NOMO-1 treated with dmso at 0.1 percent for 144 hours (cell line): ENCODE results near the gene GALNT16.
"Not testable (repeated sequence)": the region's sequence is repeated elsewhere in the genome, so short reads cannot be mapped to it uniquely, and the experiment has no call there.

Experiments used
- DNase-seq: peaks from one replicate; lab custom pipeline; 2025; ENCODE audit not compliant: unreplicated experiment; lab: John Stamatoyannopoulos, UW

The GALNT16 gene

DNA sequence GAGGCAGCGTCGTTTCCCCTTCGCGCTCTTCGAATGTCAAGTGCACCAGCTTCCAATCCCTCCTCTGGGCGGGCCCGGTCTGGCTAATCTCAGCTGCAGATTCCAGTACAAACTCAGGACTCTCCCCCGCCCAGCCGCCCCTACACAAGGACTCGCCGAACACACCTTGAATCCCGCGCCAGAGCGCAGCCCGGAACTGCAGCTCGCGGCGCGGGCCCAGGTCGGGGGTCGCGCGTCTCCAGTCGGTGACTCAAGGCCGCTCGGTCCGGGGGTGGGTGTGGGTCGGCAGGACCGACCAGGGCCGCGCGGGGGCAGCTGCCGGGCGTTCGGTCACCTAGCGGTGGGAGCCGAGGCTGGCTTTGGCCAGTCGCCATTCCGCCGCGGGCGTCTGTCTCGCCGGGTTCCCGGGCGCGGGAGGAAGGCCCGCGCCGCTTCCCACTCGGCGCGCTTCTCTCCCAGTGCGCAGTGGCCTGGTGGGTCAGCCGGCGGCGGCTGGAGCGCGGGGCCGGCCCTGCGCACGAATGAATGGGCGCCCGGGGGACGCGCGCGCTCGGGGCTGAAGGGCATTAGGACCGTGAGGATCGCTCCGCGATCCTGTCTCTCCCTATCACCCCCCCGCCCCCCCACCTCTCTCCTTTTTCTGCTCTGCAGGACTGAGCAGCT is at the start of gene GALNT16:
GALNT16 (plus strand) TSS at position 632 of the 663 bp plus-strand sequence. CDS start 133 bp downstream, outside the sequence.
- no peak for DNase-seq

DNA sequence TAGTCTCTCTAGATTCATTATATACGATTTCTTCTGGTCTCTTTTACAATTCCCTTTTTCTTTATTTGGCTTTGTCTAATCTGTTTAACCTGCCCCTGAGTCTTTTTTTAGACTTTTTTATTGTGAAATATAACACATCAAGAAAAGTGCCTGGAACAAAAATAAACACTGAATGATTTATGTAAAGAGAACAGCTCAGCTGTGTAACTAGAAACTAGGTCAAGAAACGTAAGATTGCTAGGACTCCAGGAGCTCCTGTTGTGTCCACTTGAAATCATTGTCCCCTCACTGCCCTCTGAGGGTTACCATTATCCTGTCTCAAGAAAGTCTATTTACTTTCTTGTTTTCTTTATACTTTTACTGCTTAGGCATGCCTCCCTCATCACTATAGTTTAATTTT is 45.6 kb upstream of the GALNT16 start:
- DNase-seq, result no peak

DNA sequence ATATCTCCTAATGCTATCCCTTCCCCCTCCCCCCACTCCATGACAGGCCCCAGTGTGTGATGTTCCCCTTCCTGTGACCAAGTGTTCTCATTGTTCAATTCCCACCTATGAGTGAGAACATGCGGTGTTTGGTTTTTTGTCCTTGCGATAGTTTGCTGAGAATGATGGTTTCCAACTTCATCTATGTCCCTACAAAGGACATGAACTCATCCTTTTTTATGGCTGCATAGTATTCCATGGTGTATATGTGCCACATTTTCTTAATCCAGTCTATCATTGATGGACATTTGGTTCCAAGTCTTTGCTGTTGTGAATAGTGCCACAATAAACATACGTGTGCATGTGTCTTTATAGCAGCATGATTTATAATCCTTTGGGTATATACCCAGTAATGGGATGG is 42.3 kb upstream of the GALNT16 start:
- DNase-seq, result not testable (repeated sequence)

DNA sequence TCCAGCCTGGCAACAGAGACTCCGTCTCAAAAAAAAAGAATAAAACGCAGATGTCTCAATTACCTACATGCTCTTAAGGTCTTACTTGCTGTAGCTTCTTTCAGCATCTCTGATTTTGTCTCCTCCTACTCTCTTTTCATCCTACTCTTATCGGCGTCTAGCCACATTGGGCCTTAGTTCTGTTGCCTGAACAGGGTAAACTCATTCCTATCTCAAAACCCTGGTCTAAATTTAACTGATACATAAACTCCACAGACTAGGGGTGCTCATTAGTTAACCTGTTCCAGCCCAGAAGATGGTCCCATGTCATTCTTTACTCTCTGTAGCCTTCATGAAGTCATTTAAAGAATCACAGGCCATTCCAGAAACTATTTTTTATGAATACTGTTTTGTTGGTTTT is 35.0 kb upstream of the GALNT16 start:
- DNase-seq, result no peak

DNA sequence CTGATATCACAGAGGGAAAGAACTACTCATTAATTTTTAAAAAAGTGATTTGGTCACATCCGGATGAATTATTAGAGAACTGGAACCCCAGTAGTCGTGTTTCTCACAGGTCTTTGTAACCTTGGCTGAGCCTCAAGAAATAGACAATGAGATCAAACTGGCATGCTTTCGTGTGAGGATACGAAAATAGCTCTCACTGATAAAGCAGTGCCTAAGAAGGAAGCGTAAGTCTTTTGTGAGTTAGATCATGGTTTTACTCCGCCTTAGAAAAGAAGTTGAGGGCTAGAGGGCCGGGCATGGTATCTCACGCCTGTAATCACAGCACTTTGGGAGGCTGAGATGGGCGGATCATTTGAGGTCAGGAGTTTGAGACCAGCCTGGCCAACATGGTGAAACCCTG is 33.8 kb upstream of the GALNT16 start:
- no peak for DNase-seq

DNA sequence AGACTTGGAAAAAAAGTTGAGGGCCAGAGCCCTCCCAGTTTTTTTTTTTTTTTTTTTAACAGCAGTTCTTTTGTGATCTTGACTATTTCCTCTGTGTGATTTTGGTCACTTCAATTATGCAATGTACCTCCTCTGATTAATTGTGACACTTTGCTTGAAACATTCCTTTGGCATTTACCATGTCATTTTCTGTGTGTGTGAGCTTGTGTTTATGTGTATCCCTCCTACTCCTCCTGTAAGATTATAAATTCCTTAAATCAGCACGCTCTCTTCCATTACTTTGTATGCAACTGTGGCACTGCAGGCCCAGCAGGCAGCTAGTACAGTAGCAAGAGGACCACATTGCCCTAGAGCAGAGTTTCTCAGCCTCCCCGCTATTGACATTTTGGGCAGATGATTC is 33.2 kb upstream of the GALNT16 start:
- no peak for DNase-seq

DNA sequence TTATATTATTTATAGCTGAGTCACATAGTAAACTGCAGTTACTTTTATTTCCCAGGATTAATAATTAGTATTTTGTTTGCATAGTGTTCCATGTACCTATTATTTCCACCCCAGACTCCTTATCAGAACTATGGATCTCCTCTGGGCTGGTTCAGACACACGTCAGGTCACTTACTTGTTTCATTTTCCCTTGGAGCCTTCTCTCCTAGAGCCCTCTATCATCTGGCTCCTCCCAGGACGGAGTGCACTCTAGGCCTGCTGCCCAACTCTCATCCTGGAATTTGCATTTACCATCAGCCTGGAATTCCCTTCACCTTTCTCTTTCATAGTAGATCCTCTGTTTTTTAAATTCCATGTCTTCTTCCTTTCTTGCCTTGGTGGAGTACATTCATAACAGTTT is 28.5 kb upstream of the GALNT16 start:
- no peak for DNase-seq

DNA sequence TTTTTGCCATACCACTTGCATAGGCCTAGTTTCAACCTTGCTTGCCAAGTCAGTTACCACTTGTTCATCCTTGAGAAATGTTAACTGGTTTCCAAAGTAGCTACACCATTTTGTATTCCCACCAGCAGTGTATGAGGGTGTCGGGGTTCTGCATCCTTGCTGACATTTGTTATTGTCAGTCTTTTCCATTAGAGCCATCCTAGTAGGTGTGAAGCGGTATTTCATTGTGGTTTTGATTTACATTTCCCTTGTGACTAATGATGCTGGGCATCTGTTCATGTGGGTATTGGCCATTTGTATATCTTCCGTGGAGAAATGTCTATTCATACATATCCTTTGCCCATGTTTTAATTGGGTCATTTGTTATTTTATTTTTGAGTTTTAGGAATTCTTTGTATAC is 27.6 kb upstream of the GALNT16 start:
- no peak for DNase-seq

DNA sequence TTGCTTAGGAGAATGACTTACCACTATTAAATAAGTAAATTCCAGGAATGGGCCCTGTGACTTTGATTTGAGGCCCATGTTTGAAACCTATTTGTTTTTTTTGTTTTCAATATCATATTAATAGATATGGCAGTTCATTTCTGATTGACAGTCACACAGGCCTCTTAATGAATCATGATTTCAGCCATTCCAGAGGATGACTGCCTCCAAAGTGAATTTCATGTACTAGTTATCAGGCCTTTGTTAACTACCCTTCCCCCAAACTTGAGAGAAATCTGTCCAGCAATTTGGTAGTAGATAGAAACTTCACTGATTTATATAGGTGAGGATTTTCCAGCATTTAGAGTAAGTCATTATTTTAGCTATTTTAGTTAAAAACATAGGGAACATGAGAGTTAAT is 25.9 kb upstream of the GALNT16 start:
- DNase-seq, result no peak

DNA sequence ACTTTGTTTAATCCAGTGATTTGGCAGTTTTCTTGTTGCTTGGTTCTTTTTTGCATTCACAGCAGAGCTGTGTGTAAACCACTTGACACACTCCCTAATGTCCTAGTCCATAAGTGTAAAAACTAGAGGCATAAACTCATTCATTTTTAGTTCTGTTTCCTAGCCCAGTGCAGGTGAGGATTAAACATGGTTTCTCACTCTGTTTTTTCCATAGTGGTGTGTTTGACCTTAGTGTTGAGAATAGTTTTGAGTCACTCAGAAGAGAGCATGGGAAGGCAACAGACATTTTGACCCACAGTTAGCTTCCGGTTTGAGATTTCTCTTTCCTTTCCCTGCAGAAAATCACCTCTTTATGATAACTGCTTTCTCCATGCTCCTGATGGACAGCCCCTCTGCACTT is 24.2 kb upstream of the GALNT16 start:
- no peak for DNase-seq

DNA sequence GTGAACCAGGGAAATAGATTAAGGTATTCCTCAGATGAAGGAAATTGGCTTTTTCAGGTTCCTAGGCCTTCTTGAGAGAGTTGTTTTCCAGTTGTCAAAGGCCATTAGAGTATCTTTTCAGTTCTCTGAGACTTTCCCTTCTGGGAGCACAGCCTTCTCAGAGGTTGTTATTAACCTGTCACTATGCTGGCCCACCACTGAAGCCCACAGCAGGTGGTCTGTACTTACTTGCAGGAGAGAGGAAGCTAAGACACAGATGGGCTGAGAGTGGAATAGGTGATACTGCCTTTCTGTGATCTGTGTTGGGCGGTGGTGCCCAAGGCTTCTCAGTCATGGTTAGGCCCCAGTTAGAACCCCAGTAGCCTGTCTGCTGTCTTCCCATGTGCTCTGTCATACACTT is 22.8 kb upstream of the GALNT16 start:
- DNase-seq, result no peak

DNA sequence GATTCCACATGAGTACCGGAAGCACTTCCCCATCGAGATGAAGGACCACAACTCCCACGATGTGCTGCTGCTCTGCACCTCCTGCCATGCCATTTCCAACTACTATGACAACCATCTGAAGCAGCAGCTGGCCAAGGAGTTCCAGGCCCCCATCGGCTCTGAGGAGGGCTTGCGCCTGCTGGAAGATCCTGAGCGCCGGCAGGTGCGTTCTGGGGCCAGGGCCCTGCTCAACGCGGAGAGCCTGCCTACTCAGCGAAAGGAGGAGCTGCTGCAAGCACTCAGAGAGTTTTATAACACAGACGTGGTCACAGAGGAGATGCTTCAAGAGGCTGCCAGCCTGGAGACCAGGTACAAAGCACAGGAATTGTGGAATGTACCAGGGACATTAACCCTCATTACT is 22.4 kb upstream of the GALNT16 start:
- no peak for DNase-seq

DNA sequence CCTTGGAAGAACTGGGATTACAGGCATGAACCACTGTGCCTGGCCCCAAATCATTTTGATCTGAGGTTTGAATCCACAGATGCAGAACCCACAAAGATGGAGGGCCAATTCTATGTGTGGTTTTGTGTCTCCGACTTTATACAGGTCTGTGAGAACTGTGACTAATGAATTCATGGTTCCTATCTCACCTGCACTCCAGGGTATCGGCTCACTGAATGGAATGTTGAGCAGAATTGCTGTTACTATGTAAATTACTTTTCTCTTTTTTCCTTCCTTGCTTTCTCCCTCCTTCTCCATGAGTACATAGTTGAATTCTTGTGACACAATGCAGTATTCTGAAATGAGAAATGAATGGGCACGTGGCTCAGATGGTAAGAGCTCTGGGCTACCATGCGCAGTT is 21.1 kb upstream of the GALNT16 start:
- no peak for DNase-seq

DNA sequence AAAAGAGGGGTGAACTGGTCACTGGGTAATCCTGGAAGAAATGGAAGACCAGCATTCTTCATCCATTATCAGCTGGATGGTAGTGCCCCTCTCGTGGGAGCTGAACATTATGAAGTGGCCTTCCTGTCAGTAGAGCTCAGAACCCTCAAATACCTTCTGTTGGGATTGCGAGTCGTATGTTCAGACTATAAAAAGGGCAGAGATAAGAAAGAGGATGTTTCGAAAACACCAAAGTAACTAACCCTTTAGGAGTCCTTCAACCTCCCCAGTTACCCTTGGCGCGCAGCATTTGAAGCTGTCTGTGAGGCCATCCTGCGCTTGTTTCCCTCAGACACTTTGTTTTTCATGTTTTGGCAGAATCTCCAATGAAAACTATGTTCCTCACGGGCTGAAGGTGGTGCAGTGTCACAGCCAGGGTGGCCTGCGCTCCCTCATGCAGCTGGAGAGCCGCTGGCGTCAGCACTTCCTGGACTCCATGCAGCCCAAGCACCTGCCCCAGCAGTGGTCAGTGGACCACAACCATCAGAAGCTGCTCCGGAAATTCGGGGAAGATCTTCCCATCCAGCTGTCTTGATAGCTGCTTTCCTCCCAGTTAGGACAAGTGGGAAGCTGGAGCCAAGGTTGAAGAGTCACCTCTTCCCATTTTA is 19.3 kb upstream of the GALNT16 start:
- no peak for DNase-seq

DNA sequence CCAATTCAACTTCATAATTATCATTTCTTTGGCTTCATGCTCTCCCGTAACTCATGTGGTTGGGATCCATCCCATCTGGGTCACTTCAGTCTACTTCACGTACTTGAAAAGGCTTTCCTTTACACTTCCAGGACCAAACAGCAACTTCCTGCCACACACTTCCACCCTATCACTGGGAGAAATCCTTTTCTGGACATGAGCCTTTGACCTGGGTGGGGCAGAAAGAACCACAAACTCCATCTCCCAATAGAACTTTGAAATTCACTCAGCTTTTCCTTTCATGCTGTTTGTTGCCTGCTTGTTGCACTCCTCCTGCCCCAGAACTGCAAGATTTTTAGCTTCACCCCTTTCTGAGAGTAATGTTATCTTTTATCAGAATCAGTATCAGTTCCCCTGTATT is 18.4 kb upstream of the GALNT16 start:
- DNase-seq, result no peak

DNA sequence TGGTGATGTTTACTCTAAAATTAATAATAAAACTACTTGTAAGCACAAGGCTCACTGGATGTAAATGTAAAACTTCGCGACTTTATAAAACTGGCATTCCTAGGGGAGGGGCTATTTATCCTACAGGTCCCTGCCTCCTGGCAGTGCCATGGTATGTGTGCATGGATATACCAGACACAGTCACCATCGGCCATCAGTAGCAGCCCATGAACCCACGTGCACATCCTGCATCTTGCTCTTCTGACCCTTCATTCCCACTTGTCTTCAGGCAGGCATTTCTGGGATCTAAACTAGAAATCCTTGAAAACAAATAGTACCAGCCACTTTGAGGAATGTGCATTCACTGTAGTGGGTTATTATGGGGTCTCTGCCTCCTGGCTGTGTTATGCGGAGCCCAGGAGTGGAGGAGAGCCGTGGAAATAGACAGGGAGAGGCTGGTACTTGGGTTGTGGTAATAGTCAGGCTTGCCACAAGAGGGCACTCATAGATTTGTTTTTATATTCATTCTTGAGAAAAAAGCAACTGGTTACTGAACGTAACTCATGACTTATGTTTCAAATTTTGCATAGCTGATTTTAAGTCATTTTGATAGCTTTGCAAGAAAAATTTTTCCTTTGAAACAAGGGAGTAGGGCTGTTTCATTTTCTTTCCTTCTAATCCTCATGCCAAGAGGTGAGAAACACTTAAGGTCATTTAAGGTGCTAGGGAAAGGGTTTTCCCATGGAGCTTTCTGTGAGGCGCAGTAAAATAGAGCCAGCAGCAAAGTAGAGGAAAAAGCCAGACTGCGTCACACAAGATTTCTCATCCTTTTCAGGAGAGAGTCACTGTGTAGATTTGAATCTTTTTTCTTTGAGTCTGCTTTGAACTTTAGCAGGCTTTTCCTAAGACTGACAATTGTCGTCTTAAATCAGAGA is 17.4 kb upstream of the GALNT16 start:
- no peak for DNase-seq

DNA sequence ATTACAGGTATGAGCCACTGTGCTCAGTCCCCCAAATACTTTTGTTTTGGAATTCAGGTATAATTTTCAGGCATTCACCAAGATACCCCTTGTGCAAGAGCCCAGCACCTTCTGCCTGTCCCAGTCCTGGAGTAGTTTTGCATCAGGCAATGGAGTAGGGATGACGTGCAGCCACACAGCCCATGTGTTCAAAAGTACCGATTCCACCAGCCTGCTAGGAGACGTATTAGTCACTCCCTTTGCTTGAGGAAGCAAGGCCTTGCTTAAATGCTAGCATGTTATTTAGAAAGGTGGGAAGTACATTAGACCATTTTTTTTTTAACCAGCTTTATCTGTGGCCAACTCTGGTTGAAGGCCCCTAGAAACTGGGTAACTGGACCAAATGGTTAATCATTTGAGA is 15.0 kb upstream of the GALNT16 start:
- no peak for DNase-seq

DNA sequence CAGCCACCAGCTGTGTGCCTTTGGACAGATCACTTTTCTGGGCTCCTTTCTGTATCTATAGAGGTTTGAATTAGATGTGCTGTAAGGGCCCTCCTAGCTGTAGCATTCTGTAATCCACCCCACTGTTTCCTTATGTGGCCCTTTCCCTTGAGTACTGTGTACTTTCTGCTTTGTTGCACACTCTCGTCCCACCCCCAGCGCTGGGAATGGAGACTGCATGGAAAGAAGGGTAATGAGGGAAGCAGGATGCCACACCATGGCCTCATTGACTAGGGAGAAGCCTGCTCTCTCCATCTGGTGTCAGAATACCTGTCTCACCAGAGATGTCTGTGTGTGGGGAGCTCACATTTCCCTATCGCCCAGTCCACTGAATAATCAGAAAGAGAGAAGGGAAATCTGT is 13.6 kb upstream of the GALNT16 start:
- no peak for DNase-seq

DNA sequence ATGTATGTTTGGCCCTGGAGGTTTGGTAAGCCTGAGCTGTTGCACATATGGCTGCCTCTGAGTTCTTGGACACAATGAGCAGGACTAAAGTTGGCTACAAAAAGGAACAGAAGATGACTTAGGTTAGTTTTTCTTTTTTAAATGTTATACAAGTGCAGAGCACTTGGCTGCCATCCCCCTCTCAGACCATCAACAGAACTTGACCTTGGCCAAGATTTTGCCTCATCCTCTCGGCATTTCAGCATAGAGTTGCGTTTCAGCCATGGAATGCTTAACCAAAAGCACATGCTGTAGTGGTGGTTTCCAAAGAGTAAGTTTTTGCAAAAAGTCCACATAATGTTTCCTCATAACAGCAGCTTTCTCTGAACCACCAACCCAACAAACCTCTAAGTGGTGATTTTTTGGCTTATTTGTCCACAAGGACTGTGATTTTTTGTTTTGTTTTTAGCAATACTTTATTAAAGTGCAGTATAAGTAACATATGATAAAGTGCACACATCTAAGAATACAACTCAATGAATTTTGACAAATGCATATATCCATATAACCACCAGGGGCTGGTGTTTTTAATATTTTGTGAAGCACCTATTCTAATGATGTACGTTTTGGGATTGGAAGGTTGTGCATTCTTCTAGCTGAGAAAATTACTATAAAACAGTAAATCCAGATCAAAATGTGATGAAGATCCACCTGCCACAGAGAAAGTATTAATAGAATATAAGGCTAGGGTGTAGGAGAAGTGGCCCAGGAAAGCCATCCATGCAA is 12.1 kb upstream of the GALNT16 start:
- DNase-seq, result no peak

DNA sequence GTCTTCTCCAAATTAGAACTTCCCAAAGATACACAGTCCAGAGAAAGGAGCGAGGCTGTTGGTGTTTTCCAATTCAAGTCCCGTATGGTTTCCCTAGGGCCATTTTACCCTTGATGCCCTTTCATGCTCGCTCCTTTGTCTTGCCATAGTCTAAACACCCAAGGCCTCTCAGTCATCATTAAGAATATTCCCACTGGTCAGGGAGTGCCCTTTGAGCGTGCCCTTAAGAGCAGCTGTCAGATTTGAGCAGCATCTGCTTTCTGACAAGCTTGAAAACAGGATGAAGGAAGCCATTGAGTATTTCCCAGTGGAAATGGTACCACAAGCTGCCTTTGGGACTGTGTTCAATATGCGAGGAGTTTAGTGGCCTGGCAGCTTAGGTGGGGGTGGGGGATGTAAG is 10.4 kb upstream of the GALNT16 start:
- DNase-seq, result no peak

DNA sequence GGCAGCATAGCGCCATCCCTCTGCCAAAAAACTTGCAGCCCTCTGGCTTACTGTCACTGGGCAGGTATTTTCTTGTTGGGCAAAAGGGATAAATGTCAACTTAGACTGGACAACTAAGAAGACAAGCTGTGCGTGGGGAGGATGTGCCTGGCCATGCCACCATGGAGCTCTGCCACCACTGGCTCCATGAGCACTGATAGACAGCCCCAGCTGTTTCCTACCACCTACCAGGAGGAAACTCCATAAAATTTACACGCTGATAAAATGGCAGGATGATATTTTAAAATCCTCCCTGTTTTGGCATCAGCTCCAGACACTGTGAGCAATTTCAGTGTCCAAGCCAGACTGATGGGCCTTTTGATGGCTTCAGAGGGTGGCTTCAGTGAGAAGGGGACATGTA is 7.1 kb upstream of the GALNT16 start:
- DNase-seq, result no peak
